Measurements from ENCODE around the gene CCDC68.

The CCDC68 gene

GRCh38 chr18:54960197-54960596, 936 bp upstream of the CCDC68 start:
- FAIRE-seq = no peak

DNA sequence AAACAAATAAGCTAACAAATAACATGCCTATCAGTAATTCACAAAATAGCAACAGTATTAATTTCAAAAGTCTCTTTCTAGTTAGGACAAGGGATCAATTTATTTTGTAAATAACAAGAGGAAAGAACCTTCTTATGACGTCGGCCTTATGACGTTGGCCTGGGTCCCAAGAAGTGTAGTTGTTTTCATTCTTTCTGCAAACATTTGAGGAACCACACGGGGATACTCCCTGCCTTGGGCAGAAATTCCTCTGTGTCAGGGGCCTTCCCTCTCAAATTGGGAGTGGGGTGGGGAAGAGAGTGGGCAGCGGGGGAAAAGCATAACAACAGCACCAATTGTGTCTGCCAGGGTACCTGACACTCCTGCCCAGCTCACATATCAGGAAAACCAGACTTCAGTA, 1.3 kb downstream of the CCDC68 start:
- FAIRE-seq = no peak

GRCh38 chr18:54957296-54957832, 1.9 kb downstream of the CCDC68 start:
- no peak for FAIRE-seq

GRCh38 chr18:54956506-54956905, 2.8 kb downstream of the CCDC68 start:
- no peak for FAIRE-seq

GRCh38 chr18:54952026-54952425, 7.2 kb downstream of the CCDC68 start:
- no peak for FAIRE-seq

DNA sequence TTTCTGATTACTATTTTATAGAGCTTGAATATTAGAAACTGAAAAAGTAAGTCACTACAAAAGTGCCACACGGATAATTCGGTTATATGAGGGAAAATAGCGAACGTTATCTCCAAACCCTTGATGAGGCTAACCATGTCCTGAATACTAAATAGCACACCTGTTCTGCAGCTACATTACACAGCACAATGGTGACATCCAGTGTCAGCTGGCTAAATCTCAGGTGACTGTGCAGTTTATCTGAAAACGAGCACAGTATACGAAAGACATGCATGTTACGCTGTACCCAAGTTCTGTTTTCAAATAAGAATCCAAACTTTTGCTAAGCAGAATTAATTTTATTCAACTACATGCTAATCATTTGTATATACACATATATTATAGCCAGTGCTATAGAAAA, 9.0 kb downstream of the CCDC68 start:
- FAIRE-seq = no peak

GRCh38 chr18:54949588-54949987, 9.7 kb downstream of the CCDC68 start:
- no peak for FAIRE-seq

GRCh38 chr18:54948350-54948837, 10.9 kb downstream of the CCDC68 start:
- no peak for FAIRE-seq

DNA sequence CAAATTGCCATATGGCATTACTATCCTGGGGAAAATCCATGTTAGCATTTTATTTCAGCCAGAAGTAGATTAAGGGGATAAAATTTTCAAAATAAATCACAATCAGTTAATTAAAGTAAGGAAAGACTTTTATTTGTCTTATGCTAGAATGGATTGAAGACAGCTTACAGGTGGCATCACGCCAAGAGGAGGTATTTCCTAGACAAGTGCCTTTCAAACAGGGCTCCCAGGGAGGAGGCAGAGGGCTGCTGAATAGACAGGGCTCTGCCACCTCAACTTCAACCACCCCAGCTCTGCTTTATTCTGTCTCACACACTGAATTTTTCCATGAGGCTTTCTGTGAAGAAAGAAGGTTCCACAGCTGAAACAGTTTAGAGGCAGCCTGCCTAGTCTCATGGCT, 12.2 kb downstream of the CCDC68 start:
- FAIRE-seq = no peak

DNA sequence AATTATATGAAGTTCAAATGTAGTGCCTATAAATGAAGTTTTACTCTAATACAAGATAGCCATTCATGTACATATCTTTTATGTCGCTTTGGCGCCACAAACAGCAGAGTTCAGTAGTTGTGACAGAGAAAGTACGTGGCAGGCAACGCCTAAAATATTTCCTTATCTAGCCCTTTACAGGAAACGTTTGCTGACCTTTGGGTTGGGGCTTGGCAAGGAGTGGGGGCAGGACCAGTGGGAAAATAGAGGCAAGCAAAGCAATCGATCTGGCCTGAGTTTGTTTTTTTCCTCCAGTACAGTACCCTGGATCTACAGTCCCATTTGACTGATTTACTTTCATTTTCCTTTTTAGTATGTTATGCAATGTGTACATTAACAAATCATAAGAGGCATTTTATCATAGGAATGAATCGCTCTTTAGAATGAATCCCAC, 13.1 kb downstream of the CCDC68 start:
- FAIRE-seq = no peak

GRCh38 chr18:54945576-54946125, 13.6 kb downstream of the CCDC68 start:
- FAIRE-seq = no peak

DNA sequence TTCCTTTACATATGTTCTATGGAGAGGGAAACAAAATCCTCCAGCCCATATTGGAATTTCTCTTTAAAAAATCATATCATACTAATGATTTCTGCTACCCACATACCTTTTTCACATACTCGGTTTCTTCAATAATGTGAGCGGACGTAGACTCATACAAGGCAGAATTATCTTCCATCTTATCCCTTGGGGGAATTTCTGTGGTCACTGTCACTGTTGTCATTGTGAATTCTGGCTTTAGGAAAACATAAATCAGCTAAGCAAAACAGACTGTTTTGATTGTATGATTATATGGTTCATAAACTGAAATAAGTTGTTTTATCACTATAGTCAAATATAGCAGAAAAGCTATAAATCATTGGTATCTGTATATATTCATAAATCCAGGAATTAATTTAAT, 16.7 kb downstream of the CCDC68 start:
- FAIRE-seq = no peak

- no peak for FAIRE-seq
Measured at GRCh38 chr18:54942144-54942543, 17.1 kb downstream of the CCDC68 start.

- FAIRE-seq = no peak
Measured at GRCh38 chr18:54939361-54939917, 19.8 kb downstream of the CCDC68 start.

DNA sequence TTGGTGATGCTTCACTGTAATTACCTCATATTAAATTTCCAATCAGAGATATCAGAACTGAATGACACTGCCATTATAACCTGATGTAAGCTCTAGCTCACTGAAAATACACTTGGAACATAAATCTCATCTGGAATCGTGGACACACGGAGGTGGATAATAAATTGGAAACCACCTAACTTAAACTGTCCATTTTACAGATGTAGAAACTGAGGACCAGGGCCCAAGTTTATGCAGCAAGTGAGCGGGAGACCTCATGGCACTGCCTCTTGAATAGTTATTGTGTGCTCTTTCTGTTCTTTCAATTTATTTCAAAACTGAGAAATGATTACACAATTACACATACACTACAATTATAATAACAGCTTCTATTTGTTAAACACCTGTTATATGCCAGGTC, 20.8 kb downstream of the CCDC68 start:
- no peak for FAIRE-seq

DNA sequence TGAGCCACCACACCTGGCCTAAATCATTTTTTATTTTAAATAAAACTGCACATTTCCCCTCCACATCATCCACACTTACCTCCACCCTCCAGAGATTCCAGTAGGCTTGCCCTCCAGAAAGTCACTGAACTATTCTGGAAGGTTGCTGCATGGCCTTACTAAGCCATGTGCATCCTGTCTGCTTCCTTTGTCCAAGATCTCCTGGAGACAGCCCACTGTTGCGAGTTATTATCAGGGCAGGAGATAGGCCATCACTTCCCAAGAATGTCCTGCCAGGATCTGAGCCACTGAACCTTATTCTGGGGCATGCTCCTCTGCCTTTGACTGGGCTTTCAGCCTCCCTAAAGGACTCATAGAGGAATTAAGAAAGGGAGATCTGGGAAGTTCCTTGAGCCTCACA, 26.8 kb downstream of the CCDC68 start:
- no peak for FAIRE-seq

DNA sequence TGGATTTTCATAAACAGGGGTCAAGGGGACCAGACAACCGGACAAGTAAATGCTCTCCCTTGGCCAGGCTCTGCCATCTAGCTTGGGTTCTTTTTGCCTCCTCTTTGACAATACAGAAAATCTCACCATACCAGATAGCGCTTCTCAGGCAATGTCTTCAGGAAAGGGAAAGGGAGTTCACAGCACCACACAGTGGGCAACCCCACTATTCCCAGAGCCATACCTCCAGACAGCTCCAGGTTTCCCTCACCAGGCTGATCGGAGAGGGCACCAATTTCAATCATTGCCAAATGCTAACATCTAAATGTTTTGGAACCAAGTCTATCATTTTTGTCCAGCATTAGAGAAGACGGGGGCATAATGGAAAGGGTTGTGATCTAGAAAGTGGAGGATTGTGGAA, 28.1 kb downstream of the CCDC68 start:
- no peak for FAIRE-seq

- FAIRE-seq = no peak
Measured at GRCh38 chr18:54928236-54928635, 31.0 kb downstream of the CCDC68 start.

DNA sequence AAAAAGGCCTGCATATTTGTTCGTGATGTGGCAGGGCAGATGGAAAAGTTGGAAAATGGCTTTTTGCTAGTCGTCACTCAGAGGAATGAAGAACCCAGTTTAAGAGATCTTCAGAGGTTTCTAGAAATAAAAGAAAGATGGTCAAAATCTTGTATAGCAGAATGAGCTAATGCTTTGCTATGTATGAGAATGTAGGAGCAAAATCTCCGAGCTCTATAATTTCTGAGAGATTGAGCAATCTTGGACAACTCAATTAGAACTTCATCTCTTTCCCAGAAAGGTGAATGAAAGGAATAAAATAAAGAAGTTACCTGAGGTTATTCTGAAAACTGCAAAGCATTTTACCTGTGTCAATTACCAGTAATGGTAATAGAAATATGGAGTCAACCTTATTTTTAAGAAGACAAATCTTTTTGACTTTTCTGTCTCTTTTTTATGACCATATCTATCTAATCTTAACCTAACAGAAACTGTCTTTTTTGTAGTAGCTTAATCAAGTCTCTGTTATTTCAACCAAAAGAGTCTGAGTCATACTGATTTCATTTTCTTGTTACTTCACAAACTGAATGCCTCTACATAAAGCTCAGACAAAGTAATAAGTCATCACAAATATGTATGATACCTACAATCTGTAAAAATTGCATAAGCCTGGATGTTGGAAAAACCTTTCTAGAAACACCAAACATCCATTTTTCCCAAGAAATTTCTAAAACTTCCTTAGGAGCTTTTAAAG, 32.5 kb downstream of the CCDC68 start:
- no peak for FAIRE-seq

GRCh38 chr18:54924948-54925347, 34.3 kb downstream of the CCDC68 start:
- no peak for FAIRE-seq

GRCh38 chr18:54923339-54923956, 35.8 kb downstream of the CCDC68 start:
- FAIRE-seq = no peak

DNA sequence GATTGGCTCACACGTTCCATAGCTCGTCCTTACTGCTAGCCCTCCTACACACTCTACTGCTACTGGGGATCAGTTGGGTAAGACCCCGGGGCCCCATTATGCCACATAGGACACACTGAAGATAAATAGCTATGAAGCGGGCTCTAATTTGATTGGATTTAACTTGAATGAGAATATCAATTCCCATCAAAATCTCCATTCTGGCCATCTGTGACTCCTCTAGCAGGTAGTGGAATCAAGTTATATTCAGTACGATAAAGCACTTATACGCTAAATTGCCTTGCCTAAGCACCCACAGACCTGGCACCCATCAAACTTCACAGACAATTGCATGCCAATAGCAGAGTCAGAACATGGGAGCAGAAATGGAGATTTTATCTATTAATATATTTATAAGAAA, 39.8 kb downstream of the CCDC68 start:
- FAIRE-seq = no peak

- FAIRE-seq = no peak
Measured at GRCh38 chr18:54918060-54918459, 41.2 kb downstream of the CCDC68 start.

GRCh38 chr18:54916507-54916906, 42.8 kb downstream of the CCDC68 start:
- no peak for FAIRE-seq
